Testis (tissue), 5 donors: ENCODE results near the gene ZNF493. TPM values are rescaled to one million over a fixed set of nuclear protein-coding genes. Genes with fewer than 3 reads are reported as not detected.

Experiments used
- DNase-seq: peaks from one replicate; pipeline ENCODE4 v3.0.0-alpha.2; 2019
- H3K27ac ChIP-seq, 2 donors: fragments of 200-600 bp; sonication (generic); one replicate each; pipeline ENCODE4 v1.5.1; 2019
- H3K27me3 ChIP-seq: fragments of 200-600 bp; sonication (generic); one replicate; pipeline ENCODE4 v1.5.1; 2019
- H3K36me3 ChIP-seq: fragments of 200-600 bp; sonication (generic); one replicate; pipeline ENCODE4 v1.5.1; 2017; ENCODE audit warnings: low read depth; ENCODE audit errors: missing control alignments
- H3K4me1 ChIP-seq: fragments of 200-600 bp; sonication (generic); one replicate; pipeline ENCODE4 v1.5.1; 2019
- H3K4me3 ChIP-seq, 2 donors: fragments of 200-600 bp; sonication (generic); one replicate each; pipeline ENCODE4 v1.5.1; 2017 to 2019
- H3K9me3 ChIP-seq: fragments of 200-600 bp; sonication (generic); one replicate; pipeline ENCODE4 v1.5.1; 2017
- POLR2A ChIP-seq: fragments of 450-650 bp; IDR thresholded peaks from one replicate; pipeline ENCODE4 v1.6.1; 2017; ENCODE audit warnings: antibody characterized with exemption, mild to moderate bottlenecking, moderate library complexity
- WGBS, 2 donors: methylation state at CpG; one replicate each; pipeline ENCODE4 v1.1.5; 2018; 5-methylcytosine and 5-hydroxymethylcytosine counted together
- intact Hi-C: fragments of 100-400 bp; cut with DNase I; formaldehyde crosslinking; loops from one replicate; pipeline ENCODE4 v1.15.1; 2023; ENCODE audit warnings: low total_unique reads
- long read RNA-seq, 2 donors: transcript quantifications; one replicate each; lab custom pipeline, GENCODE V29; 2026
- polyA plus RNA-seq: library from polyadenylated mRNA; stranded (reverse); fragments of 350-450 nt; fragmentation: Illumina TruSeq; extraction: RNeasy Lipid Tissue Mini Kit (QIAGEN cat#74804); gene quantifications from one replicate; pipeline ENCODE4 v1.2.3, GENCODE V29; 2014; ENCODE audit warnings: low read depth, low replicate concordance; ENCODE audit not compliant: insufficient read depth
- total RNA-seq, 2 donors: library from RNA; depleted of rRNA; stranded (reverse); fragments of >200 nt; gene quantifications; one replicate each; pipeline ENCODE4 v1.2.3, GENCODE V29; 2016
- TF ChIP-seq, protein P1 (sequence below), 3 experiments: fragments of 450-650 bp in 2 of 3; fragments of 200-600 bp in 1 of 3; sonication (generic) in 1 of 3; IDR thresholded peaks; one replicate each; pipeline ENCODE4 v1.5.1; 2016 to 2019; ENCODE audit warnings: antibody characterized with exemption in 3 of 3, mild to moderate bottlenecking in 2 of 3, moderate library complexity in 1 of 3

ZNF493 gene
- total RNA-seq (10 to 100 TPM; 40.3 to 44.2 TPM), polyA plus RNA-seq (6.4 TPM)
- long read RNA-seq, donor 1, full-length matches to known transcripts: 4 of 4 reads
- long read RNA-seq, donor 1, partial matches to known transcripts: 0 of 4 reads
- long read RNA-seq, donor 1, other reads (novel, unspliced or antisense): 0 of 4 reads
- long read RNA-seq, donor 2, full-length matches to known transcripts: 2 of 2 reads
- long read RNA-seq, donor 2, partial matches to known transcripts: 0 of 2 reads
- long read RNA-seq, donor 2, other reads (novel, unspliced or antisense): 0 of 2 reads

DNA sequence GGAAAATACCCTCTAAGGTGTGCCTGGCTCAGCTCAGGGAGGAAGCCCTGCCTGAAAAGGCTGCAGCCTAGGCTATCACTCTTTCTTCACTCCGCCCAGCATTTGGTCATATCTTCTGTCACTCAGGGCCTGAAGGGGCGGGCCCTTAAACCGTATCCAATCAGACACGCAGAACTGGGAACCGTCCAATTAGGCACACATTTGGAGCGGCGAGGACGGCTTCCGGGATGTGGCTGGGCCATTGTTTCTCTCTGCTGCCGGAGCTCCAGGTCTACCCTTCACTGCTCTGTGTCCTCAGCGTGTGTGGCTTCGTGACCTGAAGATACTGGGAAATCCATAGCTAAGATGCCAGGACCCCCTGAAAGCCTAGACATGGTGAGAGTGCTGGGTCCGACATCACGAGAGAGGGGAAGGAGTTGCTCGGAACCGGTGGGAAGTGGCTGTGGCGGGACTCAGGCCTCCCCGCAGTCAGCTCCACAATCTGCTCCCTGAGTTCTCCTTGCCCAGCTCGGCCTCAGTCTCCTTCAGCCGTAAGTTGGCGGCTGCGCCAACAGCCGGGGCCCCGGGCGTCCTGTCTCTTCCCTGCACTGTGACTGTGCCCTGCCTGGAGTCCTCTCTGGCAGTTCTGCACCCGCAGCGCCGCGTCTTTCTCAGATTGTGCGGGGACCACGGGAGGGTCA, at the start of gene ZNF493:
TSS of gene ZNF493 (plus strand) at position 241 of the 680 bp plus-strand sequence. CDS start at position 346, 105 bp downstream.
- DNase-seq: peak; percentile 98
- TF ChIP-seq POLR2A: no peak
- TF ChIP-seq, protein P1, sequence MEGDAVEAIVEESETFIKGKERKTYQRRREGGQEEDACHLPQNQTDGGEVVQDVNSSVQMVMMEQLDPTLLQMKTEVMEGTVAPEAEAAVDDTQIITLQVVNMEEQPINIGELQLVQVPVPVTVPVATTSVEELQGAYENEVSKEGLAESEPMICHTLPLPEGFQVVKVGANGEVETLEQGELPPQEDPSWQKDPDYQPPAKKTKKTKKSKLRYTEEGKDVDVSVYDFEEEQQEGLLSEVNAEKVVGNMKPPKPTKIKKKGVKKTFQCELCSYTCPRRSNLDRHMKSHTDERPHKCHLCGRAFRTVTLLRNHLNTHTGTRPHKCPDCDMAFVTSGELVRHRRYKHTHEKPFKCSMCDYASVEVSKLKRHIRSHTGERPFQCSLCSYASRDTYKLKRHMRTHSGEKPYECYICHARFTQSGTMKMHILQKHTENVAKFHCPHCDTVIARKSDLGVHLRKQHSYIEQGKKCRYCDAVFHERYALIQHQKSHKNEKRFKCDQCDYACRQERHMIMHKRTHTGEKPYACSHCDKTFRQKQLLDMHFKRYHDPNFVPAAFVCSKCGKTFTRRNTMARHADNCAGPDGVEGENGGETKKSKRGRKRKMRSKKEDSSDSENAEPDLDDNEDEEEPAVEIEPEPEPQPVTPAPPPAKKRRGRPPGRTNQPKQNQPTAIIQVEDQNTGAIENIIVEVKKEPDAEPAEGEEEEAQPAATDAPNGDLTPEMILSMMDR (IDR thresholded peaks at IDR 0.05): no peak
- peaks cover 8% of the 10 kb centered on the region for H3K4me1 ChIP-seq
- peak within 1 kb of the TSS; percentile 52 to 81 for H3K27ac ChIP-seq
- 0% methylated on average over 18 to 31 of the region's 31 CpGs for WGBS, 2 donors
- no peaks in the 10 kb centered on the region for H3K27me3 ChIP-seq
- intact Hi-C loops: no loop called here
- no peaks in the 10 kb centered on the region for H3K36me3 ChIP-seq
- peak within 1 kb of the TSS; percentile 74 to 81 for H3K4me3 ChIP-seq
- no peaks in the 10 kb centered on the region for H3K9me3 ChIP-seq

DNA sequence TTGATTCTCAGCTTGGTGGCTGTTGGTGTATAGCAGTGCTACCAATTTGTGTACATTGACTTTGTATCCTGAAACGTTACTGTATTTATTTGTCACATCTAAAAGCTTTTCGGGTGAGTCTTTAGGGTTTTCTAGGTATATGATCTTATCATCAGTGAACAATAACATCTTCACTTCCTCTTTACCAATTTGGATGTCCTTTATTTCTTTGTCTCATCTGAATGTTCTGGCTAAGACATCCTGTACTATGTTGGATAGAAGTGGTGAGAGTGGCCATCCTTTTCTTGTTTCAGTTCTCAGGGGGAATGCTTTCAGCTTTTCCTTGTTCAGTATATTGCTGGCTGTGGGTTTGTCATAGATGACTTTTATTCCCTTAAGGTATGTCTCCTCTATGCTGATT, 44.1 kb upstream of the ZNF493 start:
- H3K4me3 ChIP-seq: no peak overlapping the region
- no peaks in the 10 kb centered on the region for H3K36me3 ChIP-seq
- H3K9me3 ChIP-seq: no peaks in the 10 kb centered on the region
- no peak for DNase-seq
- no peak for TF ChIP-seq POLR2A
- TF ChIP-seq, protein P1 (IDR thresholded peaks at IDR 0.05): no peak
- intact Hi-C loops: no loop called here
- 45 to 89% methylated on average over 1 of the region's 2 CpGs for WGBS, 2 donors
- H3K27me3 ChIP-seq: no peaks in the 10 kb centered on the region
- H3K27ac ChIP-seq: no peak overlapping the region
- H3K4me1 ChIP-seq: no peaks in the 10 kb centered on the region

DNA sequence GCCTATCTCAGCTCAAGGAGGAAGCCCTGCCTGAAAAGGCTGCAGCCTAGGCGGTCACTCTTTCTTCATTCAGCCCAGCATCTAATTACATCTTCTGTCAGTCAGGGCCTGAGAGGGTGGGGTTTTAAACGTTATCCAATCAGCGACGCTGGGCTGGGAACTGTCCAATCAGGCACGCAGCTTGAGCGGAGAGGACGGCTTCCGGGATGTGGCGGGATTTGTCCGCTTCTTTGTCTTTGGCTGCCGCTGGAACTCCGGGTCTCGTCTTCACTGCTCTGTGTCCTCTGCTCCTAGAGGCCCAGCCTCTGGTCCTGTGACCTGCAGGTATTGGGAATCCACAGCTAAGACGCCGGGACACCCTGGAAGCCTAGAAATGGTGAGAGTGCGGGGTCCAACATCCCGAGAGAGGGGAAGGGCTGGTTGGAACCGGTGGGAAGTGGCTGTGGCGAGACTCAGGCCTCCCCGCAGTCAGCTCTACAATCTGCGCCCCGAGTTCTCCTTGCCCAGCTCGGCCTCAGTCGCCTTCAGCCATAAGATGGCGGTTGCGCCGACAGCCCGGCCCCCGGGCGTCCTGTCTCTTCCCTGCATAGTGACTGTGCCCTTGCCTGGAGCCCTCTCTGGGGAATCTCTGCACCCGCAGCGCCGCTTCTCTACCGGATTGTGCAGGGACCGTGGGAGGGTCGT, 38.0 kb upstream of the ZNF493 start, which contains the start of gene ZNF738:
TSS of gene ZNF738 (plus strand) at position 233 of the 684 bp plus-strand sequence. CDS start at position 374, 141 bp downstream.
- Histone ChIP-seq H3K9me3 (no peaks in the 10 kb centered on the region), H3K4me3 (peak within 1 kb of the TSS; percentile 70 to 77), H3K27ac (peak within 1 kb of the TSS; percentile 74 to 86), H3K27me3 (no peaks in the 10 kb centered on the region), H3K36me3 (no peaks in the 10 kb centered on the region), H3K4me1 (no peaks in the 10 kb centered on the region)
- peak; percentile 97 for DNase-seq
- intact Hi-C loops: no loop called here
- 0% methylated on average over 10 to 36 of the region's 36 CpGs for WGBS, 2 donors
- TF ChIP-seq, protein P1 (IDR thresholded peaks at IDR 0.05): no peak
- no peak for TF ChIP-seq POLR2A

DNA sequence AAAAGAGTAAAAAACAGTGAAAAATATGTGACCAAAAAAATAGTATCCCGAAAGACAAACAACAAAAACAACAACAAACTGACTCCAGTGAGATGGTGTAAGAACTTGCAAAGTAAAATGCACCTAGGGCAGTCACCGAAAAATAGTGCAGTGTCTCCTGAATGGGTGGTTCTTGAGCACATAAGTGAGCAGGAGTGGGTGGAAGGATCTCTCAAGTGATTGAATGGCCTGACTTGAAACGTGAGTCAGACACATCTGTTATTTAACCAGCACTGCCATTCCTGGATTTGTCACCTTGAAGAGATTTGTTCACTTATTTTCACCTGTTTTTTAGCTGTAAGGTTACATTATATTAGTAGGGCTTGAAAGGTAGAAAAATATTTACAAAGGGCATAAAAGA, 34.6 kb upstream of the ZNF493 start:
- no peak for DNase-seq
- TF ChIP-seq POLR2A: no peak
- TF ChIP-seq, protein P1 (IDR thresholded peaks at IDR 0.05): no peak
- H3K27me3 ChIP-seq: no peaks in the 10 kb centered on the region
- 88 to 89% methylated on average over 3 of the region's 3 CpGs for WGBS, 2 donors
- no peak overlapping the region for H3K4me3 ChIP-seq
- H3K9me3 ChIP-seq: no peaks in the 10 kb centered on the region
- intact Hi-C loops: no loop called here
- H3K4me1 ChIP-seq: no peaks in the 10 kb centered on the region
- no peak overlapping the region for H3K27ac ChIP-seq
- no peaks in the 10 kb centered on the region for H3K36me3 ChIP-seq
